HG03097 (cell line): Measurements from ENCODE around the gene DUSP3.

Source experiments
- ATAC-seq: cut with Tn5 transposase; IDR thresholded peaks from one replicate; pipeline ENCODE4 v1.9.1; 2021; ENCODE audit not compliant: unreplicated experiment, low FRiP score

The DUSP3 gene

GRCh38 chr17:43770957-43771356, 7.8 kb downstream of the DUSP3 start:
- ATAC-seq = no peak

GRCh38 chr17:43769859-43770258, 8.9 kb downstream of the DUSP3 start:
- no peak for ATAC-seq

DNA sequence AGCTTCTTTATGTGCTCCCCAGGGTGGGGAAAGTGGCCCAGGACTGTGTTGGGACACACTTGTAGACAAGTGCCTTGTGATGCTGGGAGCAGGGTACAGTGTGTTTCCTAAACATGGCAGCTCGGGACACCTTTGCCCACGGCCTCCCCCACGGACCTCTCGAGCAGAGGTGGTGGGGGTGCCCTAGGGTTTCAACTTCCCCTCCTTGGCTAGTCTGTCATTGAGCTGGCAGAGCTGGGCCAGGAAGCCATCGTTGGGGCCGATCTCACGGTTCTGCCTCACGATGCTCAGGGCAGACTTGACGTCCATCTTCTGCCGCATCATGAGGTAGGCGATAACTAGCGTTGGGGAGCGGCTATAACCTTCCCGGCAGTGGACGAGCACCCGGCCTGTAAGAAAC, 9.4 kb downstream of the DUSP3 start:
- ATAC-seq = no peak

GRCh38 chr17:43768943-43769342, 9.8 kb downstream of the DUSP3 start:
- ATAC-seq = no peak

GRCh38 chr17:43768382-43768781, 10.4 kb downstream of the DUSP3 start:
- no peak for ATAC-seq

DNA sequence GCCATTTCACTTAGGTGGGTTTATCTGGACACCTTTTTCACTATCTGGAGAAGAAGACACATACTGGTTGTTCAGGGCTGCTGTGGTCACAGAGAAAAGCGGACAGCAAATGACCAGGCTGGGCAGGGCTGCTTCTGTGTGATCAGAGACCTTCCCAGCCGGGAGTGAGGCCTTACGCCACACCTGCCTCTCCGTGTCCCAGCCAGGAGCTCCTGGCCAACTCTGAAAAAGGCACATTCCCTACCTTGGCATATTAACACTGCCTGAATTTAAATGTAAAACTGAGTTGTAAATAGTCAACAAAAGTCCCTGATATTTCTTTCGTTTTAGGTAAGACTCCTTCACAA, 11.1 kb downstream of the DUSP3 start:
- ATAC-seq = no peak

GRCh38 chr17:43767053-43767712, 11.6 kb downstream of the DUSP3 start:
- ATAC-seq = no peak

- ATAC-seq = no peak
Measured at GRCh38 chr17:43766413-43767052, 12.2 kb downstream of the DUSP3 start.

DNA sequence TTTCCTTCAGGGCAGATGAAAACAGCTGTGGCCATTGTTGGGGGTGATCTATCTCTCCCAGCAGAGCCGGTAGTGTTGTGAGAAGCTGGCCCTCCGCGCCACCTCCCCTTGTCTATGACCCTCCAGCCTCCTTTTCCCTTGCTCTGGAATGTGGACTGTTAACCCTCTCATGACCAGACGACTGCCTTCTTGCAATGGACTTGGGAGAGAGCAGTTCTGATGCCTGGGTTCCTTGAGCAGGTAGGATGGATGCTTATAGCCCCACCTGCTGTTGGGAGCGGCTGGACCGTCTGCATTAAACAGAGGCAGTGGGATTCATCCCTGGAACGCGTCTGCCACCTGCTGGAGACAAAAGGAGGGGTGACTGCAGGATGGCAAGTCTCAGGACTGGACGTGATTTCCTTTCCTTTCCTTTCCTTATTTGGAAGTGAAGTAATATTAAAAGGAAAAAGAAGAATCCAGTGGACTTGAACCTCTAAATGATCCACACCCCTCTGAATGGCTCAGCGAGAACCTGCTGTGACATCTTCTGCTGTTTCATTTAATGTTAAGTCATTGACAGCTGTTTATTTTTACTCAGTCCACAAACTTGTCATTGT, 18.4 kb downstream of the DUSP3 start:
- no peak for ATAC-seq

- no peak for ATAC-seq
Measured at GRCh38 chr17:43759836-43760235, 18.9 kb downstream of the DUSP3 start.

DNA sequence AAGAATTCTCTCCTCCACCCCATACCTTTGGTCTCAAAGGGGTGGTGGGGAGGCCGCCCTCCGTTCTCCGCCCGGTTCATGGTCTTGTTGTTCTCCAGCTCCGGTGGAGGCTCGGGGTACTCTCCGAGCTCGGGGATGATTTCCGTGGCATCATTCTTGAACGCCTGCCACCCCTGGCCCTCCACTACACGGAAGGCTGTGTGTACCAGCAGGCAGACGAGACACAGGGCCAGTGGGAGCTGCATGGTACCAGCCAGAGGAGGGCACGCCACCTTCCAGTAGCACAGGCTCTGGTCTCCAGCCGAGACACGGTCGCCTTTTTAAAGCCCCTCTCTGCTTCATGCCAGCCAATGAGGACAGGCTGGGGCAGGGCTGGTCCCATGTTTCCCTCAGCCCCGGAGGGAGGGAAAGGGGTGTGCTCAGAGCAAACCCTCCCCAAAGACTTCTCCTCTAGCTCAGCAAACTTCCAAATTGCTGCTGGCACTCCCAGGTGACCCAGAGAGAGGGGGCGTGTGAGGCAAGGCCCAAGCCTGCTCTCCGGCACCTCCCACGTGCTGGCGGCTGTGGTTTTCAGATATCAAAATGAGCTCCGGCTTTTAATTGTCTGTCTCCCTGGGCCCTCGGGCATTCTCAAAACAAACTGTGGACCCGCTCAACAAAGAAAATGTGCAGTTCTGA, 20.1 kb downstream of the DUSP3 start, which contains the start of gene SOST:
Gene SOST (minus strand): TSS at position 295 of the 678 bp plus-strand sequence. CDS start 50 bp downstream, at position 245.
- no peak for ATAC-seq

DNA sequence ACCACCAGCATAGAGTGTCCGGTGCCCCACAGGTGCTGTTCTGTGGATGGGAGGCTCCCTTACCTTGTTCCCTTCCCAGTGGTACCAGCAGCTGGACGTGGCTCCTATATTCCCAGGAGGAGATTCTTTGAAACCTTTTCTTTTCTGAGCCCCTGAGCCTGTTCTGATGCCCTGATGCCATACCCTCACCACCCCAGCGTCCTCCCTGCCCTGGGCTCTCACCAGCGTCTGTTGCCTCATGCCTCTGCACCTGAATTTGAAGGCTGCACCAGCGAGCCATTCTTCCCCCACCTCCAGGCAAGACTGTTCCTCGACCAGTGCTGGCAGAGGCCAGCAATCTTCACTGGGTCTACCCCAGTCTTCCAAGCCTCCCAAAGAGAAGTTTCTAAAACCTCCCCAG, 20.7 kb downstream of the DUSP3 start:
- no peak for ATAC-seq

- no peak for ATAC-seq
Measured at GRCh38 chr17:43757171-43757660, 21.6 kb downstream of the DUSP3 start.

DNA sequence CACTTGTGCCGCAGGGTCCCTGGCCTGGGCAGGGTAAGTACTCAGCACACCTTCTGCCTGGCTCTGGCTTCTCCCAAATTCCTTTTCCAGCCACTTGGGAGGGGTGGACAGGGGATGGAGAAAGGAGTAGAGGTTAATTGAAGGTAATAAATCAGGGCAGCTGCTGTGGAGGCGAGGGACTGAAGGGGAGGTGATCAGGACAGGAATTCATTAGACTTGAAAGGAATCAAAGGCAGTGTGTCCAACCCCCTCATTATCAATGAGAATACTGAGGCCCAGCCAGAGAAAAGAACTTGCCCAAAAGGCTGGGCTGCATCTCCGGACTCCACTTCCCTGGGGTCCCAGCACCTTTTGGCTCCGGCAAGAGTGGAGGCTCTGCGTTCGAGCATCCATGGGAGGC, 22.6 kb downstream of the DUSP3 start:
- ATAC-seq = no peak

GRCh38 chr17:43755389-43755875, 23.3 kb downstream of the DUSP3 start:
- no peak for ATAC-seq

DNA sequence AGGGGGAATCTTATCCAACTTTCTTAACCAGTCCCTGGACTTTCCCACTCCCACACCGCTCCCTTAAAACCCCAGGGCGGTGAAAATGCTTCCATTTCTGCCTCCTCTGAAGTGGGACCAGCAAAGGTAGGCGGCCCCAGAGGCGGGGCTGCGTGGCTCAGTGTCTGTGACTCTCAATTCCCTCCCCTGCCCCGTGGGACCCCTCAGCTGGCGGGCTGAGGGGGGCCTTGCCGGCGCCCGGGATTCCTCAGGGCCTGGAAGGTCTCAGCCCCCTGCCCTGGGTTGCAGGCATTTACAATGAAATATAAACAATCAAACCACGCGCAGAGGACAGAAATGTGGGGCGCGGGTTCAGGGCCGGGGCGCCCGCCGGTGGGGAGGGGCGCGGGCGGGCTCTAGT, 23.8 kb downstream of the DUSP3 start:
- no peak for ATAC-seq

DNA sequence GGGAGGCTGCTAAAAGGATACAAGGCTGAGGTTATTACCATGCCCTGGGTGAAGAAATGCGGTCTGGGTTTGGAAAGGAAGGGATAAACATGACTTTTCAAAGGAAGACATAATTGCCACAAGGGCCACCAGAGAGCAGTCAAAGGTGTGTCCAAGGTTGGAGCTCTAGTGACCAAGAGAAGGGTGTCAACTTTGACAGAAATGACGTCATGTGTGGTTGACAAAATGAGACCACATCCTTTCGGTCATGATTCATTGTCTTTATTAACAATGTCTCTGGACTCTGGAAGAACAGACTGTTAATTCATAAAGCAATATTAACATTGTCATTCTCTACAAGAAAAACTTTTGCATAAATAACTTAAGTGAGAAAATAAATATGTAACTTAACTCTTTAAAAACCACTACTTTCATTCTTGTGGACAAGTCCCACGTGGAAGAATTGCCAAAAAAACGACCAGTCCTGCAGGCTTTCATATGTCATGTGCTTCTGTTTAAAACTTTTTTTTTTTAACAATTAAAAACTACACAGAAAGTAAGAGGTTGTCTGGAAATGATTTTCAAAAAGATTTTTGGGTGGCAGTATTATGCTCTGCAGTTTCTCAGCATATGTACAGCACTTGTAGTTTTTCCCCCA, 25.2 kb downstream of the DUSP3 start:
- no peak for ATAC-seq

GRCh38 chr17:43750153-43750552, 28.6 kb downstream of the DUSP3 start:
- ATAC-seq = no peak

GRCh38 chr17:43745541-43745940, 33.2 kb downstream of the DUSP3 start:
- ATAC-seq = no peak

DNA sequence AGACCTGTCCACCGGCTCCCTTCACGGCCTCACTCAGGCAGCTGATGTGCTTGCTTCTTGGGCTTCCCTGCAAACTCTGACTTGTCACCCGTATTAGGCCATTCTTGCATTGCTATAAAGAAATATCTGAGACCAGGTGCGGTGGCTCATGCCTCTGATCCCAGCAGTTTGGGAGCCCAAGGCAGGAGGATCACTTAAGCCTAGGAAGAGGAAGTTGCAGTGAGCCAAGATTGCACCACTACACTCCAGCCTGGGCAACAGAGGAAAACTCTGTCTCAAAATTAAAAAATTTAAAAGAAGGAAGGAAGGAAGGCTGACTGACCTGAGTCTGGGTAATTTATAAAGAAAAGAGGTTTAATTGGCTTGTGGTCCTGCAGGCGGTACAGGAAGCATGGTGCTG, 37.1 kb downstream of the DUSP3 start:
- no peak for ATAC-seq

DNA sequence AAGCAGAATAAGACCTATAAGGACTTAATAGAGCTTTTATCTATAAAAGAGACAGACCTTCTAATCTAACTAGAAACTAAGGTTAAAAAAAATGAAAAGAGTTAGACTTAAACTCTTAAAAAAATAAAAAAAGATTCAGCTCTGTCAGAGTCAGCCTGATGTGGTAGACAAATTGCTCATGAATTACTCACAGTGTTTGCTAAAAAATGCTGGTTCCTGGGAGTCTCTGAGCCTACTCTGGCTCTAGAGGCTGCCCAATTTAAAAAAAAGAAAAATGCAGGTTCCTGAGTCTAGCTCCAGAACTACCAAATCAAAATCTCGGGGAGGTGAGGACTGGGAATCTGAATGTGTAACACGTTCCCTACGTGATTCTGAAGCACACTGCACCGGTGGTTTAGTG, 38.2 kb downstream of the DUSP3 start:
- no peak for ATAC-seq
